ENCODE data around the gene MIOX.

- TF ChIP-seq KLF1 (tag by site-specific recombination; IDR thresholded peaks at IDR 0.05) (no peak), ZNF488 (tag by site-specific recombination; IDR thresholded peaks at IDR 0.05) (no peak), CTCF (tag by site-specific recombination; IDR thresholded peaks at IDR 0.05) (no peak), ZNF292 (tag by site-specific recombination; IDR thresholded peaks at IDR 0.05; ENCODE audit: borderline replicate concordance, low read depth) (no peak), ZNF473 (tag by site-specific recombination; IDR thresholded peaks at IDR 0.05) (no peak), REPIN1 (tag by site-specific recombination; IDR thresholded peaks at IDR 0.05; ENCODE audit: low read depth) (no peak)
Measured at GRCh38 chr22:50488886-50489285, 2.2 kb downstream of the MIOX start.

All from HEK293 (cell line).